Measurements from ENCODE around the gene ABCF3. TPM values are rescaled to one million over a fixed set of nuclear protein-coding genes. Genes with fewer than 3 reads are reported as not detected.
A peak's percentile ranks its signal among the peaks of the same experiment; 100 is the strongest.

Gene ABCF3
- total and polyA plus RNA-seq, 2 donors (not counting 3 experiments of a cell fraction or from before 2014, with no cell fraction given), result 68.8 to 73.4 TPM

DNA sequence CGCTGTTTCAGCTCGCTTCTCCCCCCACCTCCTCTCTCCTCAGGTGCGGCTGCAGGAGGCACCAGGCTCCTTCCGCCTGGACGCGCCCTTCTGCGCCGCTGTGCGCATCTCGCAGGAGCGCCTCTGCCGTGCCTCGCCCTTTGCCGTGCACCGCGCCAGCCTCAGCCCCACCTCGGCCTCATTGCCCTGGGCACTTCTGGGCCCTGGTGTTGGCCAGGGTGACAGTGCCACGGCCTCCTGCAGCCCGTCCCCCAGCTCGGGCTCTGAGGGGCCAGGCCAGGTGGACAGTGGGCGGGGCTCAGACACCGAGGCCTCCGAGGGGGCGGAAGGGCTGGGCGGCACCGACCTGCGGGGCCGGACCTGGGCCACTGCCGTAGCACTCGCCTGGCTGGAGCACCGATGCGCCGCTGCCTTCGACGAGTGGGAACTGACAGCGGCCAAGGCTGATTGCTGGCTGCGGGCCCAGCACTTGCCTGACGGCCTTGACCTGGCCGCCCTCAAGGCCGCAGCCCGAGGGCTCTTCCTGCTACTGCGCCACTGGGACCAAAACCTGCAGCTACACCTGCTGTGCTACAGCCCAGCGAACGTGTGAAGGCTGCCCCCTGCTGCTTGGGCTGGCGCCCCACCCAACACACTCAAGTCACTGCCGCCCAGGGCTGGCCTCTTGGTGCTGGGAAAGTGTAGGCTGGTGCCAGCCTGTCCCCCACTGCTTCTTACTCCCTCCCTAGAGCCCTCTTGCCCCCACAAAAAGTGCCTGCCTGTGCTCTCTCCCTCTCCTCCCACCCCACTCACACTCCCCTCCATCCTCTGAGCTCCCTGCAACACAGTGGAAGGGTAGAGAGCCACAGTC lies 55.7 kb downstream of the ABCF3 start:
- dilution Hi-C loops (cut with MboI; ENCODE audit: extremely low pct_ligation_motif_present, low sequenced_read_pairs) (no loop called here), intact Hi-C loops (cut with micrococcal nuclease) (loop anchor here (5.0 kb wide), 1 partner anchor 224 kb away; the partner anchor contains the start of gene ABCC5)
- no TSS peak for BruUV-seq (replicated peaks)
- peak; percentile 48 for DNase-seq (ENCODE audit: low read depth, low spot score)
- H3K27me3 ChIP-seq (ENCODE audit: control insufficient read depth in 2 of 2, insufficient read depth in 2 of 2, low read length in 2 of 2), result no peaks in the 10 kb centered on the region
- no peak overlapping the region for H2AFZ ChIP-seq (ENCODE audit: low read depth, low read length)
- H3K4me3 ChIP-seq (replicated peaks in 1 of 3; ENCODE audit: insufficient read depth in 1 of 3, low read depth in 1 of 3, low read length in 3 of 3), result no peak overlapping the region
- H3K9me1 ChIP-seq (replicated peaks; ENCODE audit: control insufficient read depth, extremely low read depth, insufficient read depth, low read length), result no peaks in the 10 kb centered on the region
- TF ChIP-seq MYC (IDR thresholded peaks at IDR 0.05; ENCODE audit: low read depth, low read length) (no peak), FOS (IDR thresholded peaks at IDR 0.05; ENCODE audit: borderline replicate concordance, insufficient read depth, low read length) (no peak), EZH2 (IDR thresholded peaks at IDR 0.05; ENCODE audit: borderline replicate concordance, low read depth, low read length, severe bottlenecking) (peak; percentile 34), POLR2A (IDR thresholded peaks at IDR 0.05; ENCODE audit: low read depth, low read length) (no peak)
- TF ChIP-seq, protein P1, sequence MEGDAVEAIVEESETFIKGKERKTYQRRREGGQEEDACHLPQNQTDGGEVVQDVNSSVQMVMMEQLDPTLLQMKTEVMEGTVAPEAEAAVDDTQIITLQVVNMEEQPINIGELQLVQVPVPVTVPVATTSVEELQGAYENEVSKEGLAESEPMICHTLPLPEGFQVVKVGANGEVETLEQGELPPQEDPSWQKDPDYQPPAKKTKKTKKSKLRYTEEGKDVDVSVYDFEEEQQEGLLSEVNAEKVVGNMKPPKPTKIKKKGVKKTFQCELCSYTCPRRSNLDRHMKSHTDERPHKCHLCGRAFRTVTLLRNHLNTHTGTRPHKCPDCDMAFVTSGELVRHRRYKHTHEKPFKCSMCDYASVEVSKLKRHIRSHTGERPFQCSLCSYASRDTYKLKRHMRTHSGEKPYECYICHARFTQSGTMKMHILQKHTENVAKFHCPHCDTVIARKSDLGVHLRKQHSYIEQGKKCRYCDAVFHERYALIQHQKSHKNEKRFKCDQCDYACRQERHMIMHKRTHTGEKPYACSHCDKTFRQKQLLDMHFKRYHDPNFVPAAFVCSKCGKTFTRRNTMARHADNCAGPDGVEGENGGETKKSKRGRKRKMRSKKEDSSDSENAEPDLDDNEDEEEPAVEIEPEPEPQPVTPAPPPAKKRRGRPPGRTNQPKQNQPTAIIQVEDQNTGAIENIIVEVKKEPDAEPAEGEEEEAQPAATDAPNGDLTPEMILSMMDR (IDR thresholded peaks at IDR 0.05; ENCODE audit: extremely low read depth in 1 of 2, insufficient read depth in 1 of 2, low read depth in 1 of 2, low read length in 2 of 2), result peak; percentile 50 to 83
- no peaks in the 10 kb centered on the region for H3K9me3 ChIP-seq (replicated peaks; ENCODE audit: control insufficient read depth, insufficient read depth, low read length)
- H3K27ac ChIP-seq (ENCODE audit: insufficient read depth, low read depth, low read length), result no peak overlapping the region
- no peaks in the 10 kb centered on the region for H4K20me1 ChIP-seq (replicated peaks; ENCODE audit: control insufficient read depth, extremely low read depth, insufficient read depth, low read length)
- H3K36me3 ChIP-seq (ENCODE audit: control insufficient read depth in 2 of 2, extremely low read depth in 1 of 2, insufficient read depth in 2 of 2, low read length in 2 of 2), result peaks cover 0 to 21% of the 10 kb centered on the region in 2 experiments
- ChIA-PET CTCF (interaction anchor here (0.6 to 8.1 kb wide), 16 partner anchors 9 to 349 kb away, joined by 3 to 98 read pairs (median 5); partner anchors contain the start of genes ABCF3, AP2M1, CAMK2N2 and EIF2B5), POLR2A (no interaction called here)
- H3K79me2 ChIP-seq (ENCODE audit: control insufficient read depth, insufficient read depth, low read length), result no peaks in the 10 kb centered on the region
- no peak for FAIRE-seq
- no peaks in the 10 kb centered on the region for H3K4me1 ChIP-seq (ENCODE audit: control insufficient read depth, extremely low read depth, insufficient read depth, low read length)
- no peak overlapping the region for H3K4me2 ChIP-seq (ENCODE audit: insufficient read depth, low read length)
- H3K9ac ChIP-seq (replicated peaks; ENCODE audit: extremely low read depth, insufficient read depth, low read length), result no peak overlapping the region
